RPMI7951 (cell line): ENCODE data around the gene KCTD15. TPM values are rescaled to one million over a fixed set of nuclear protein-coding genes. Genes with fewer than 3 reads are reported as not detected.

ENCODE experiments used
- DNase-seq: peaks from one replicate; pipeline ENCODE4 v3.0.0-alpha.2; 2012; ENCODE audit warnings: low read depth
- total RNA-seq: library from RNA; depleted of rRNA; stranded (reverse); fragments of >200 nt; shearing (Covaris generic); gene quantifications from 2 replicates; pipeline ENCODE4 v1.2.3, GENCODE V29; 2014; rRNA removed

The KCTD15 gene
- total RNA-seq, 1 experiment from 2014 or later, result 62.4 TPM

DNA sequence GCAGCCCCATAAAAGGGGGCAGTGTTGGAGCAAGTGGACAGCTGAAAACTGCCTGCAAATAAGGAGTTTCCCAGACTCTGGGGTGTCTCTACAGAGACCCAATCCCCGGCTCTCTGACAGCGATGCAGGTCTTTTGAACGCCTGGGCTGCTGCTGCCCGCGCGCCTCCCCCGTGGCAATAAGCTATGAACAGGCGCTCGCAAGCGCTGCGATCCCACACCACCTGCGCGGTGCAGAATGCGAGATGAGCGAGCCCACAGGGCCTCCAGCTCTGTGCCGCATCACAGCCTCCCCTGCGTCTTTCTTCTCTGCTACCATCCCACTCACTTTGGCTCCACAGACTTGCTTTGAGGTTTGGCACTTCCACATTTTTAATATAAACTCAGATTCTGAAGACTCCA, 62.3 kb downstream of the KCTD15 start:
- DNase-seq, result no peak

DNA sequence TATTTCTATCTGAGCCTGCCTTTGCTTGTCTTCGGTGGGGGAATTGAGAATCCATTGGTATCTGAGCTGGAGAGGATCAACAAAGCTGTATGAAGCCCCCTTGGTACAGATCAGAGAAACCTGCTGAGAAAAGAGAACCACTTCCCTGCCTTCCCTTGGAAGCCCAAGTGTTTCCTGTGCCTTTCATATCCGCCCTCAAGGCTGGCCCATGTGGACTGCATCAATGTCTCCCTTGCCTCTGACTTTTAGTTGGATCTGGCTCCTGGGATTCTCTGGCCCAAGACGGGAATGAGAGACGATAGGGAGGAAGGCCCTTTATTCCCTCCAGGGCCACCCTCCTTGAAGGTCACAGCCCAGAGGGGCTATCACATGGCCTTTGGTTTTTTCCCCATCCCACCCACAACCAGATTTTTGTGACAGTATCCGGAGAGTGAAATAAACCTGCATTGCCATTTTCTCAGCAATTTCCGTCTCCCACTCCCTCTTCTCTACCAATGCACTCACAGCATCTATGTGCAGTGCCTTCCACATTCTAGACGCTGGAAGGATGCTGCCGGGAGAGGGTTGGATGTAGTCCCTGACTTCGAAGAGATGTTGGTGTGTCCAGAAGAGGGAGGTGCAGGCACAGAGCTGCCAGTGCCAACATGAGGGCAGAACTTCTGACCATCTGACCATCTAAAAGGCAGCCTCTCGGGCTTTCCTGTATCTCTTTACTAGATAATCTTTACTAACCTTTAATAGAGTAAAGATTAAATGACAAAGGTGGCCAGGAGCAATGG, 63.8 kb downstream of the KCTD15 start:
- DNase-seq, result peak; percentile 21

DNA sequence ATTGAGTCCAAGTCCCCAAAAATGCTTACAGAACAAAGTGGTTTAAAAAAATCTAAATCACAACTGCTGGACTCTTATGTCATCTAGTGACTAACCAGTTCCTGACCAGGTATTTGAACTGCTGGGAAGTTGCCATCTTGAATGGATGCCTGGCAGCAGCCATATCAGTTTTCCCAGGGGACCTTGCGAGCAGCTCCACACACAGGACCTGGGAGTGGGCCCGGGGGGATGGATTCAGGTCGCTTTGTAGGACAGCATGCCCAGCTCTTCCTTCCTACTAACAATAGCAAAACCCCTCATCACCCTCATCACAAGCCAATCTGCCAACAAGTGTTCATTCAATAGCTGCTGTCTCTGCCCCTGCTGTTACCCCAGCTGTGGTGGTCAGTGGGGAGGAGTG, 65.3 kb downstream of the KCTD15 start:
- DNase-seq, result no peak

DNA sequence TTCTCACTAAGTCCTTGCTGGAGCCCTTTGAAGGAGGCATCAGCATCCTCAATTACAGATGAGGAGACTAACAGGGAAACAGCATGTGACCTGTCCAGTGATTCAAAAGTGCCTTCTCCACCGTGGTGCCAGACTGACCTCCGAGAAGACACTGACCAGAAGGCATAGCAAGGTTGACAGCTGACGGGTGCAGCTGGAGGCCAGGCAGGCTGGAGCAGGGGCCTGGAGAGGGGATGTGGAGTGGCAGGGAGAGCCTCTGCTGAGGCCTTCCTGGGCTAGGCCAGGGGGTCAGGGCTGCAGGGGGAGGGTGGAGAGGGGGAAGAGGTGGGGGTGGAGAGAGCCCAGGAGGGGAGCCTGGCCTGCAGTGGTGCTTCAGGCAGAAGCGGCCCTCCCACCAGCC, 66.3 kb downstream of the KCTD15 start:
- peak; percentile 14 for DNase-seq

DNA sequence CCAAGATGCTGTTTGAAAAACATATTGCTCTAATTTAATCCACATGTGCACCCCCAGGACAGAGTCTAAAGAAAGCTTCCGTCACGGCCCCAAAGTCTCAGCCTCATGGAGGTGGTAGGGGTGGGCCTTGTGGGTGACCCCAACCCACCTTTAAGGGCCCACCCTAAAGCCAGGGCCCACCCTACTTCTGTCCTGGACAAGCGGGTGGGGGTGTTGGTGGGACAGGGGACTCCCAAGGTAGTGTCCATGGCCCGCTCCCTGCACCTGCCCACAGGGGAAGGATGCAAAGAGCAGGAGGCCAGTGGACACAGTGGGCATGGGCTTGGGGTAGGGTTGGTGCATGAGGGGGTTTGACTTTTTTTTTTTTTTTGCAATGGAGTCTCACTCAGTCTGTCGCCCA, 66.8 kb downstream of the KCTD15 start:
- no peak for DNase-seq

DNA sequence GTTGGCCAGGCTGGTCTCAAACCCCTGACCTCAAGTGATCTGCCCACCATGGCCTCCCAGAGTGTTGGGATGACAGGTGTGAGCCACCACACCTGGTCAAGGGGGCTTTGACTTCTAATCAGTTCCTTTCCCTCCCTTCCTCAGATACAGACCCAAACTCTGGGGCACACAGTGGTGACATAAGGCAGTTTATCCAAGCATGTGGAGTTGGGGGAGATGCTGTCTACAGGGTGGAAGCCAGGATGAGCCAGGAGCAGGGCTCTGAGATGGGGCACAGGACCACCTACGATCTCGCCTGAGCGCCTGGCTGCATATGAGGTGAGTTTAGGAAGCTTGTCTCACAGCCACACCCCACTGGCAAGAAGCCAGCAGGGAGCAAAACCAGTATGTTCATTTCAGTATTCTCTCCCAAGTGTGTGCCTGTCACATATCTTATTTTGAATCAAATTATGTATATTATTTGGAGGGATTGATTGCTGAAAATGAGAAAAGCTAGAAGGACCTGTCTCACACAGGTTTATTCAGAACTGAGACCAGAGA, 67.7 kb downstream of the KCTD15 start:
- DNase-seq, result no peak

DNA sequence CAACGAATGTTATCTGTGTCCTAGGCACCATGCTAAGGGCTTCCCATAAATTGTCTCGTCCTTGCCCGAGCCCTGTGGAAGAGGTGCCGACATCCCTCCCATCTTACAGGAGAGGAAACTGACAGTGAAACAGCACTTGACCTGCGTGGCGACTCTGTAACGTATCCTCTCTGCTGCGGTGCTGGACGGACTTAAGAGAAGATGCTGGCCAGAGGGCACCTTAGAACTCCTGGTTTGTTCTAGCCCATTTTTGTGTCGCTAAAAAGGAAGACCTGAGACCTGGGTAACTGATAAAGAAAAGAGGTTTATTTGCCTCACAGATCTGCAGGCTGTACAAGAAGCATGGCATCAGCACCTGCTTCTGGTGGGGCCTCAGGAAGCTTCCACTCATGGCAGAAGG, 68.6 kb downstream of the KCTD15 start:
- DNase-seq, result no peak

Other genes starting within 250 kb of the KCTD15 start
- not detected in 2 replicates for gene CHST8, start 174.9 kb upstream of the KCTD15 start, total RNA-seq